GM23338 (cell line): ENCODE measurements around the gene S100A14. TPM values are rescaled to one million over a fixed set of nuclear protein-coding genes. Genes with fewer than 3 reads are reported as not detected.

Experiments used
- ATAC-seq: fragments of 200-7000 bp; cut with Tn5 transposase; 3 replicates; pipeline ENCODE4 v1.9.1; 2020
- DNase-seq: peaks from one replicate; pipeline ENCODE4 v3.0.0-alpha.2; 2015; ENCODE audit warnings: low spot score
- H2AFZ ChIP-seq: fragments of 200-600 bp; sonication (generic); 2 replicates; pipeline ENCODE4 v1.8.0; 2016; ENCODE audit warnings: antibody characterized with exemption, mild to moderate bottlenecking, moderate library complexity
- H3F3A ChIP-seq: fragments of 200-600 bp; sonication (generic); replicated peaks from 2 replicates; pipeline ENCODE4 v1.8.0; 2017; ENCODE audit warnings: antibody characterized with exemption, mixed run types, low read depth
- H3K27ac ChIP-seq: fragments of 200-600 bp; sonication (generic); 2 replicates; pipeline ENCODE4 v1.6.1; 2016; ENCODE audit warnings: low read depth
- H3K27me3 ChIP-seq: fragments of 200-600 bp; sonication (generic); 2 replicates; pipeline ENCODE4 v1.8.0; 2016; ENCODE audit warnings: mild to moderate bottlenecking, mixed run types, moderate library complexity; ENCODE audit not compliant: insufficient read depth
- H3K36me3 ChIP-seq: fragments of 200-600 bp; sonication (generic); 2 replicates; pipeline ENCODE4 v1.8.0; 2016; ENCODE audit warnings: mild to moderate bottlenecking; ENCODE audit not compliant: insufficient read depth
- H3K4me1 ChIP-seq: fragments of 200-600 bp; sonication (generic); 2 replicates; pipeline ENCODE4 v1.8.0; 2016; ENCODE audit warnings: mild to moderate bottlenecking, moderate library complexity; ENCODE audit not compliant: insufficient read depth
- H3K4me2 ChIP-seq: fragments of 200-600 bp; sonication (generic); 2 replicates; pipeline ENCODE4 v1.7.1; 2017; ENCODE audit warnings: mixed run types
- H3K4me3 ChIP-seq: fragments of 200-600 bp; sonication (generic); 2 replicates; pipeline ENCODE4 v1.6.1; 2016; ENCODE audit warnings: mixed run types
- H3K79me2 ChIP-seq: fragments of 200-600 bp; sonication (generic); replicated peaks from 2 replicates; pipeline ENCODE4 v1.8.0; 2017; ENCODE audit warnings: mild to moderate bottlenecking; ENCODE audit not compliant: insufficient read depth
- H3K9me2 ChIP-seq: fragments of 200-600 bp; sonication (generic); 2 replicates; pipeline ENCODE4 v1.8.0; 2017; ENCODE audit not compliant: insufficient read depth
- H4K20me1 ChIP-seq: fragments of 200-600 bp; sonication (generic); replicated peaks from 2 replicates; pipeline ENCODE4 v1.8.0; 2017; ENCODE audit warnings: mild to moderate bottlenecking; ENCODE audit not compliant: insufficient read depth
- H3K27ac Mint-ChIP-seq: 2 replicates; pipeline ENCODE4 v1.8.0; 2020; ENCODE audit warnings: inconsistent platforms, mild to moderate bottlenecking, moderate library complexity, mixed read lengths
- H3K27me3 Mint-ChIP-seq: 3 replicates; pipeline ENCODE4 v1.8.0; 2022; ENCODE audit warnings: low read depth, mild to moderate bottlenecking, moderate library complexity, mixed read lengths, inconsistent platforms; ENCODE audit not compliant: insufficient read depth, poor library complexity
- H3K36me3 Mint-ChIP-seq: 3 replicates; pipeline ENCODE4 v1.8.0; 2021; ENCODE audit warnings: low read depth, mild to moderate bottlenecking, inconsistent platforms, moderate library complexity, mixed read lengths
- H3K4me1 Mint-ChIP-seq: 3 replicates; pipeline ENCODE4 v1.8.0; 2020; ENCODE audit warnings: mild to moderate bottlenecking, inconsistent platforms, mixed read lengths
- H3K4me3 Mint-ChIP-seq: 3 replicates; pipeline ENCODE4 v1.8.0; 2021; ENCODE audit warnings: moderate library complexity, mild to moderate bottlenecking, inconsistent platforms, mixed read lengths
- H3K9me3 Mint-ChIP-seq: 3 replicates; pipeline ENCODE4 v1.8.0; 2020; ENCODE audit warnings: moderate library complexity, mild to moderate bottlenecking, inconsistent platforms, mixed read lengths
- CREB1 ChIP-seq: fragments of 250-450 bp; sonication (Bioruptor Pico); IDR thresholded peaks from 2 replicates; pipeline ENCODE4 v1.5.0; 2020; ENCODE audit warnings: low read depth, mild to moderate bottlenecking, moderate library complexity
- CTCF ChIP-seq, 2 experiments: fragments of 200-600 bp in 1 of 2; sonication (generic) in 1 of 2; conservative IDR thresholded peaks; 2 replicates each; pipeline versions ENCODE4 v1.5.1 to v1.6.1; 2016 to 2017; ENCODE audit warnings: antibody characterized with exemption in 2 of 2, low read depth in 2 of 2, mild to moderate bottlenecking in 2 of 2, moderate library complexity in 1 of 2
- ETS1 ChIP-seq: IDR thresholded peaks from 2 replicates; pipeline ENCODE4 v1.6.1; 2016; ENCODE audit warnings: antibody characterized with exemption
- EZH2 ChIP-seq: fragments of 200-600 bp; sonication (generic); IDR thresholded peaks from one replicate; pipeline ENCODE4 v1.8.0; 2017; ENCODE audit warnings: antibody characterized with exemption, mild to moderate bottlenecking, low read depth; ENCODE audit not compliant: unreplicated experiment
- EZH2phosphoT487 ChIP-seq: fragments of 200-600 bp; sonication (generic); IDR thresholded peaks from one replicate; pipeline ENCODE4 v1.8.1; 2018; ENCODE audit warnings: antibody characterized with exemption; ENCODE audit not compliant: unreplicated experiment
- JUNB ChIP-seq: IDR thresholded peaks from one replicate; pipeline ENCODE4 v1.6.1; 2016; ENCODE audit warnings: antibody characterized with exemption; ENCODE audit not compliant: unreplicated experiment
- NANOG ChIP-seq: IDR thresholded peaks from 2 replicates; pipeline ENCODE4 v1.6.1; 2016; ENCODE audit warnings: antibody characterized with exemption, borderline replicate concordance
- POLR2AphosphoS5 ChIP-seq: IDR thresholded peaks from 2 replicates; pipeline ENCODE4 v1.6.1; 2016; ENCODE audit warnings: antibody characterized with exemption, low read depth
- REST ChIP-seq: IDR thresholded peaks from one replicate; pipeline ENCODE4 v1.6.1; 2018; ENCODE audit warnings: antibody characterized with exemption; ENCODE audit not compliant: unreplicated experiment
- STAT1 ChIP-seq: IDR thresholded peaks from one replicate; pipeline ENCODE4 v1.6.1; 2016; ENCODE audit warnings: antibody characterized with exemption; ENCODE audit not compliant: unreplicated experiment
- ZNF114 ChIP-seq: fragments of 250-450 bp; sonication (Bioruptor Pico); IDR thresholded peaks from 2 replicates; pipeline ENCODE4 v1.5.0; 2020; ENCODE audit warnings: mild to moderate bottlenecking, moderate library complexity
- ZNF331 ChIP-seq: fragments of 250-450 bp; sonication (Bioruptor Pico); IDR thresholded peaks from 2 replicates; pipeline ENCODE4 v1.5.0; 2020; ENCODE audit warnings: low read depth, mild to moderate bottlenecking, moderate library complexity
- ZNF462 ChIP-seq: fragments of 250-450 bp; sonication (Bioruptor Pico); IDR thresholded peaks from 2 replicates; pipeline ENCODE4 v1.5.0; 2020; ENCODE audit warnings: mild to moderate bottlenecking, moderate library complexity
- polyA plus RNA-seq: library from polyadenylated mRNA; unstranded; fragments of >200 nt; fragmentation: Nextera tagmentation; extraction: Ambion mirVana; gene quantifications from 2 replicates; pipeline ENCODE4 v1.2.1, GENCODE V29; 2016
- total RNA-seq: library from RNA; depleted of rRNA; stranded (reverse); fragments of >200 nt; shearing (Covaris generic); gene quantifications from 2 replicates; pipeline ENCODE4 v1.2.3, GENCODE V29; 2014

S100A14 gene
- total and polyA plus RNA-seq, 2 experiments from 2014 or later: 0.28 to 0.53 TPM

- TF ChIP-seq ZNF462 (CRISPR knock-in tag) (no peak), ETS1 (no peak), POLR2AphosphoS5 (no peak), NANOG (no peak), CREB1 (CRISPR knock-in tag) (no peak), CTCF (conservative IDR thresholded peaks at IDR 0.05; ENCODE audit: low read depth in 2 of 2) (no peak), ZNF114 (CRISPR knock-in tag) (no peak), JUNB (no peak), REST (no peak), STAT1 (no peak), ZNF331 (no peak), EZH2phosphoT487 (no peak), EZH2 (no peak)
- H4K20me1 ChIP-seq: peaks cover 58% of the 10 kb centered on the region
Observed at GRCh38 chr1:153640861-153641260, 24.7 kb upstream of the S100A14 start.

More at GRCh38 chr1:153640861-153641260, 24.7 kb upstream of the S100A14 start:
- H3F3A ChIP-seq: peaks cover 50% of the 10 kb centered on the region
- H3K4me2 ChIP-seq: no peak overlapping the region
- 0 out of 2 replicates have a peak overlapping the region, but pooled peaks have one; percentile 50 for H3K27ac ChIP-seq
- Mint-ChIP-seq H3K4me3 (no peak overlapping the region), H3K36me3 (peaks cover 97% of the 10 kb centered on the region), H3K4me1 (no peaks in the 10 kb centered on the region; the same call in 2 of the 3 replicates), H3K27me3 (peaks cover 3% of the 10 kb centered on the region), H3K9me3 (no peaks in the 10 kb centered on the region), H3K27ac (no peak overlapping the region)
- H3K4me3 ChIP-seq: no peak overlapping the region
- H3K79me2 ChIP-seq: peaks cover 55% of the 10 kb centered on the region
- DNase-seq (no peak), ATAC-seq (no peak)
- peaks cover 96% of the 10 kb centered on the region for H3K36me3 ChIP-seq
- no peaks in the 10 kb centered on the region for H3K27me3 ChIP-seq
- H2AFZ ChIP-seq: no peak overlapping the region
- no peaks in the 10 kb centered on the region for H3K9me2 ChIP-seq
- no peaks in the 10 kb centered on the region; the same call in 1 of the 2 replicates for H3K4me1 ChIP-seq
